Retinal pigment epithelial cell (primary cell): ENCODE data around the gene CLEC16A.

Experiments
- DNase-seq: peaks from one replicate; pipeline ENCODE4 v3.0.0-alpha.2; 2010; ENCODE audit warnings: low read depth
- H3K4me3 ChIP-seq: 2 replicates; pipeline ENCODE4 v1.5.1; 2011; ENCODE audit warnings: mild to moderate bottlenecking, low read length, control low read depth, moderate library complexity
- TF ChIP-seq, protein P1 (sequence below): conservative IDR thresholded peaks from 2 replicates; pipeline ENCODE4 v1.5.1; 2011; ENCODE audit warnings: low read depth, low read length, control low read depth, inconsistent platforms

CLEC16A gene

DNA sequence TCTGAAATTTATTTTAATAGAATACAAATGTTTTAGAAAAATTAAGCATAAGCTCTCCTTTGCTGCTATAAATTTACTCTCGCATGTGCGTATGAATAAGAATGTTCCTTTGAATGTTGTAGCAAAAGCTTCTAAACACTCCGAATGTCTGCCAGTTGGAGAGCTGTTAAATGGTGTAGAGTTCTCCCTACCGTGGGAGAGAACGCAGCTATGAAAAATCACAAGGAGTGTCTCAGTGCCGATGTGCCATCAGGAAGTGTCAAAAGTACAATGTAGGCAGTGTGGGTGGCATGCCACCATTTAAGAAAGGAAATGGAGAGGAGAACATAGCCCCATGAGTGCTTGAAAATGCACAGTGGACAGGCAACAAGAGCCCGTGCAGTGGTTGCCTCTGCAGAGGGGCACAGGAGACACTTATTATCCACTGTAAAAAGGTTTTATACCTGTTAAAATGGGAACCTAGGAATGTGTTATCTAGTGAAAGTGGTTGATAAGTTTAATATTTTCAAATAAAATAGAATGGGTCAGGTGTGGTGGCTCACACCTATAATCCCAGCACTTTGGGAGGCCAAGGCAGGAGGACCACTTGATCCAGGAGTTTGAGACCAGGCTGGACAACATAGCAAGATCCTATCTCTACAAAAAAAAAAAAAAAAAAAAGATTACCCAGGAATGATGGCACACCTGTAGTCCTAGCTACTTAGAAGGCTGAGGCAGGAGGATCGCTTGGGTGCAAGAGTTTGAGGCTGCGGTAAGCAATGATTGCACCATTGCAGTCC is 167.7 kb downstream of the CLEC16A start:
- DNase-seq = no peak
- no peak overlapping the region for H3K4me3 ChIP-seq
- TF ChIP-seq, protein P1, sequence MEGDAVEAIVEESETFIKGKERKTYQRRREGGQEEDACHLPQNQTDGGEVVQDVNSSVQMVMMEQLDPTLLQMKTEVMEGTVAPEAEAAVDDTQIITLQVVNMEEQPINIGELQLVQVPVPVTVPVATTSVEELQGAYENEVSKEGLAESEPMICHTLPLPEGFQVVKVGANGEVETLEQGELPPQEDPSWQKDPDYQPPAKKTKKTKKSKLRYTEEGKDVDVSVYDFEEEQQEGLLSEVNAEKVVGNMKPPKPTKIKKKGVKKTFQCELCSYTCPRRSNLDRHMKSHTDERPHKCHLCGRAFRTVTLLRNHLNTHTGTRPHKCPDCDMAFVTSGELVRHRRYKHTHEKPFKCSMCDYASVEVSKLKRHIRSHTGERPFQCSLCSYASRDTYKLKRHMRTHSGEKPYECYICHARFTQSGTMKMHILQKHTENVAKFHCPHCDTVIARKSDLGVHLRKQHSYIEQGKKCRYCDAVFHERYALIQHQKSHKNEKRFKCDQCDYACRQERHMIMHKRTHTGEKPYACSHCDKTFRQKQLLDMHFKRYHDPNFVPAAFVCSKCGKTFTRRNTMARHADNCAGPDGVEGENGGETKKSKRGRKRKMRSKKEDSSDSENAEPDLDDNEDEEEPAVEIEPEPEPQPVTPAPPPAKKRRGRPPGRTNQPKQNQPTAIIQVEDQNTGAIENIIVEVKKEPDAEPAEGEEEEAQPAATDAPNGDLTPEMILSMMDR = no peak

DNA sequence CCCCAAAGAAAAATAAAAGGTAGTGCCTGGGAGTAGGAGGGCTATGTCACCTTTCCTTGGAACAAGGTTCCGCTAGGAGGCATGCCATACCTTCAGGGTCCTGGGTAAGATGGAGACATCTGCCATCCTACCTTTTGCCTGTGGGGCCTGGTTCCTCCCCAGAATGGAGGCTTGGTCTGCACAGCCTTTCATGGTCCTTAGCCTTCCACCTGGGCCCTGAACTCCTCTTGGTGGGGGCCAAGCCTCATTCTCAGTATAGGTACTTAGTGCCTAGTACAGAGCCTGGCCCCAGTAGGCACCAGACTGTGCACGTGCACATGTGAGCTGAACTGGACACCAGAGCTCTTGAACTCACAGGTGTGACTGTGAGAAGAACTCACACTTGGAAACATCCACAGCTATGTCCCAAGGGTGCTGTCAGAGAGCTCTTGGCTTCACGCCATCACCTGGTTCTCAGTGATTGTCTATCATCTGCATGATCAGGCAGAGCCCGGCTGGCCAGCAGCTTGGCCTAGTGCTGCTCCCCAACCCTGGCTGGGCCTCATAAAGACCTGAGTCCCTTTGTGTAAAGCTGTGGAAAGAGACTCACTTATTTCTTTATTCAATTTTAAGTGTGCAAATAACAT is 168.5 kb downstream of the CLEC16A start:
- TF ChIP-seq, protein P1 = no peak
- H3K4me3 ChIP-seq = no peak overlapping the region
- DNase-seq = no peak

DNA sequence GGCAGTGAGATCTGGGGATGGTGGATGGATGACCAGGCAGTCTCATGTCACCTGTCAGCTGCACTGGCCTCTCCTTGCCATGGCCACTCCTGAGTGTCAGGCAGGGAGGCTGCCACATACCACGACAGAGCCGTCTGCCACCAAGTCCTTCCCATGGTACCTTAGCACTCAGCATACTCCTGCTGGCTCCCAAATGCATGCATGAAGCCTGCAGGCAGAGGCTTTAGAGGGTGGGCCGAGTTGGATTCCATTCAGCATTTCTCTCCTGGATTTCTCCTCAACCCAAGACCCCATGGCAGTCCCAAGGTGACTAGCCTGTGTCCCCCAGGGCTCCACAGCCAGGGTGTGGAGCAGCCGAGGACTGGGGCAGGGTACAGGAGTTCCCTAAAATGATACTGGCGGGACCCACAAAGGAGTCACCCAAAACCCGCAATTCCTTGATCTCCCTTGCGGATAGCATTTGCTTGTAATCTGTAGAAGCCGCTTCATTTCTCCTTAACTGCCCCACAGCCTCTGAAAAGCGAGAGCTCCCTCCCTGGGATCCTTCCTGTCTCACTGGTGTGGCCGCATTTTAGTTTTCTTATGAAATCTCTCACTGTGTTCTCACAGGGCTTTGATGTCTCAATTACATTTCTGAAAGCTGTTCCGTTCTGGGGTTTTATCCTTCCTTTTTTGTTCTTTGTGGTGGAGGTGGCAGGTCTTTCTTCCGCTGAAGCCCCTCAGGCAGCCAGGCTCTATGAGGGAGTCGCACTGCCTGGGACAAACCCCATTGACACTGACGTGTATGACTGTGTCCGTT is 170.2 kb downstream of the CLEC16A start:
- H3K4me3 ChIP-seq = no peak overlapping the region
- DNase-seq = no peak
- TF ChIP-seq, protein P1 = no peak

DNA sequence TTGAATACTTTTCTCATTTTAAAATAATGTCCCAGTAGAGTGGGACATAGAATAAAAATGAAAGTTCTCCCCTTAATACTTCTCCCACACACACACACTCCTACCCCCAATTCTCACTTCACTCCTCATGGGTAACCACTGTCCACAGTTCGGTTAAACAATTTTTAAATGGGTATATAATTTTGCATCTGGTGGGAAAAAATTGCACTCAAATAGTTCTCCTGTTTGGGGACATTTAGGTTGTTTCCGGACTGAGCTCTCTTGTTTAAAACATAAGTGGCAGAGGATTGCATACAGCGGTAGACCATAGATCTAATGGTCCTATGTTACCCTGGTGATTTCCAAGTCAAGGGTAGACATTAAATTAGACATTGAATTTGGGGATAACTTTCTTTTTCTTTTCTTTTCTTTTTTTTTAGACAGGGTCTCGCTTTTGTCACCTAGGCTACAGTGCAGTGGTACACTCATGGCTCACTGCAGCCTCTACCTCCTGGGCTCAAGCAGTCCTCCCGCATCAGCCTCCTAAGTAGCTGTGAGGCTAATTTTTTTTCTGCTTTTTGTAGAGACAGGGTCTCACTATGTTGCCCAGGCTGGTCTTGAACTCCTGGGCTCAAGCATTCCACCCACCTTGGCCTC is 173.3 kb downstream of the CLEC16A start:
- no peak for DNase-seq
- H3K4me3 ChIP-seq = no peak overlapping the region
- TF ChIP-seq, protein P1 = no peak

DNA sequence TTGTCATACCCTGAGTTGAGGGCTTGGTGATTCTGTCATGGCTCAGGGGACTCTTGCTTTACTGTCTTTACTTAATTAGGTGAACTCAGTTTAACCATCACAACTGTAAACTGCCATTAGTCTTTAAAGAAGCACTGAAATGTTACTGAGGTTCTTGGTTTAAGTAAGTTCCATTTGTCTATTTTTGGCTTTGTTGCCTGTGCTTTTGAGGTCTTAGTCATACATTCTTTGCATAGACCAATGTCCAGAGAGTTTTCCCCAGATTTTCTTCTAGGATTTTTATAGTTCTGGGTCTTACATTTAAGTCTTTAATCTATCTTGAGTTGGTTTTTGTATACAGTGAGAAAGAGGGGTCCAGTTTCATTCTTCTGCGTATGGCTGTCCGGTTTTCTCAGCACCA is 174.1 kb downstream of the CLEC16A start:
- TF ChIP-seq, protein P1 = no peak
- no peak overlapping the region for H3K4me3 ChIP-seq
- no peak for DNase-seq

DNA sequence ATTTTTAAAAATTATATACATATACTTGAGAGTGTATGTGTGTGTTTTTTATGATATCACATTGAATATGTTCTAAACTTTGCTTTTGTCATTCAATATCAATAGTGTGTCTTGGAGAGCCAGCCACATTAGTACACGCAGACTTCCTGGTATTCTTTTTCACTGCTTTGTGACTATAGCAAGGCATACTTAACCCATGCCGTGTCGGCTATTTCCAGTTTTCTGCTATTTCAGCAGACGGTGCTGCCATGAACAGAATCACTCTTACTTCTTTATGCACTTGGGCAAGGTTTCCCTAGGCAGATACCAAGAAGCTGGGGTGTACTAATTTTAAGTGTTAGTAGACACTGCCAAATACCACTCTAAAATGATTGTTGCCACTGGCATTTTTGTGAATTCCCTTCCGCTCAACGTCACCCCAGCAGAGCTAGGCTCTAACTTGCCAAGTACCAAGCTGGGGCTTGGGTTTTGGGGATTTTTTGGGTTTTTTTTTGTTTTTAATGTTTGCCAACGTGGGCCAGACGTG is 176.8 kb downstream of the CLEC16A start:
- no peak overlapping the region for H3K4me3 ChIP-seq
- TF ChIP-seq, protein P1 = no peak
- no peak for DNase-seq
